GM18505 (cell line): ENCODE measurements around the gene SLC35D3.
"Not testable (repeated sequence)": the region's sequence is repeated elsewhere in the genome, so short reads cannot be mapped to it uniquely, and the experiment has no call there.

ENCODE experiments used
- ATAC-seq: cut with Tn5 transposase; IDR thresholded peaks from one replicate; pipeline ENCODE4 v1.9.1; 2021; ENCODE audit not compliant: unreplicated experiment
- POLR2A ChIP-seq: IDR thresholded peaks from 4 replicates; pipeline ENCODE4 v1.6.1; 2011; ENCODE audit warnings: borderline replicate concordance; ENCODE audit not compliant: insufficient read depth, insufficient read length; ENCODE audit errors: extremely low read depth

Gene SLC35D3

DNA sequence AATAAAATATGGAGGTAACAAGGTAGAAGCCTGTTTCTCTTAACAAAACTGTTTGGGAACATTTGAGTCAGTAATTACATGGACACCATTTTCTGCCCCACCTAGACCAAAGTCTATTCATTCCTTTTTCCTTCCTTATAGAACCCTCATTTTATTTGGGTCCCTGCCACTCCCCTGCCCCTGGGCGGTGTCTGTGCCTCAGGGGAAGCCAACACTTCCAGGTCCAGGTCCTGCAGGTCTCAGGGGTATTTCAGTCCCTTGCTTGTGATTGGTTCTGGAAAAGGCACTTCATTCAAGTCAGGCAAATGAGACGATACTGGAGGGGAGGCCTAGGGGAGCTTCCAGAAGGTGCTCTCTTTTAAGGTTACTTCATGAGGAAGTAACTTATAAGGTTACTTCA lies 42.3 kb downstream of the SLC35D3 start:
- ATAC-seq = no peak
- TF ChIP-seq POLR2A = no peak

DNA sequence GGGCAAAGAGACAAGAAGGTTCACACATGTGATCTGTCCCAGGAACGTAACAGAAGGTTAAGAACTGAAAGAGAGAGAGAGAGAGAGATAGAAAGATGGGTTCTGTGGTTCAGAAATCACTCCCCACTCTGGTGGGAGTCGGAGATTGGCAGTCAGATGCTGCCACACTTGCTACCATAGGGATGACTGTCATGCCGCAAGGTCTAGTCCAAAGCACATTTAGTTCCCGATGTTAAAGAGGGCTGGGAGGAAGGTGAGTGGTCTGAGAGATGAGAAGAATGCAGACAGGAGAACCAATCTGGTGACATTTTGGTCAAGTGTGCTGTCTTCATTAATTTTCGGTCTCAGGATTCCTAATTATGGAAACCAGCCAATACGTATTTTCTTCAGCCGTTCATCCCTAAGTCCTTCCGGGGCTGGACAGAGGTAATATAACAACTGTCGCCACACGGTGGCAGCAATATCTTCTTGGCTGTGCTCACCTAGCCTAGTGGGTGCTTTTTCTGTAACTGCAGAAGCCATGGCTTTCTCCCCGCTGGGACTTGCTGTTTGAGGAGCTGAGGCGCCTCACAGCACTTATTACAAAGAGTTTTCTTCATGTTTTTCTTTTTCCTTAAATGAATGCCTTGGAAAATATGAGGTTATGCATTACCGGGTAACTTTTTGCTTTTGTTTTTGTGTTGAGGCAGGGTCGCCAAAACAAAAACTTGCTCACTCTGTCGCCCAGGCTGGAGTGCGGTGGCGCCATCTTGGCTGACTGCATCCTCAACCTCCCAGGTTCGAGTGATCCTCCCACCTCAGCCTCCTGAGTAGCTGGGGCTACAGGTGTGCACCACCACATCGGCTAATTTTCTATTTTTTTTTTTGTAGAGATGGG lies 46.0 kb downstream of the SLC35D3 start:
- no peak for TF ChIP-seq POLR2A
- no peak for ATAC-seq

DNA sequence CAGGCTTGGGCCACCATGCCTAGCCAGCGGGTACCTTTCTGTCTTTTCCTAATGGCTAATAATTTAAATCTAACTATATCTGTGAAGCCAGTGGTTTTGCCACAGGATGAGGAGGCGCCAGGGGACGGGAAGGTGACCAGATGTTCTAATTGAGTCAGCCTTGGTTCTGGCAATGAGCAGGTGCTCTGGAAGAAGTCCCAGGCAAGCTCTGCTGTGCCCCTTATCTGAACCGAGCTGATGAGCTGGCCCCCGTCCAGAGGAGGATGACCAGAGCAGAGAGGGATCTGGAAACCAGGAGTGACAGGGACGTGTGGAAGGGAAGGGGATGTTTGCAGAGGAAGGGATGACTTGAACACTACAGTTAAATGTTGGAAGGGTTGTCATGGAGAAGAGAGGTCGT lies 46.7 kb downstream of the SLC35D3 start:
- TF ChIP-seq POLR2A = no peak
- ATAC-seq = no peak

DNA sequence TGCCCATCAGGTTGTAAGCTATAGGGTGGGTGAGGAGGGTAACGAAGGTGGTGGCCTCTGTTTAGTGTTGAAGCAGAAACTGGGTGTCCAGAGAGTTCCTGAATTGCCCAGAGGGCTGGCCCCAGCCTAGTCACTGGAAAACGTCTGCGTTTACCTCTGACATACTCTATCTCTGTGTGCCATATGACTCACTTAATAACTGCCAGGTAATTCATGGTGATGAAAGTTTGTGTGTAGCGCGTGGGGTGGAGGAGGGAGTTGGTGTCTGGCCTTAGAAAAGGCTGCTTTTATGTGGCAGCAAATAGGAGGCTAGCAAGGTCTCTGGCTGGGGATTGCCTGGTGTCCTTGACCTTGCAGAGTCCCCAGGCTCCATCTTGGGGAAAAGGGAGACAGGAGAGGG lies 47.3 kb downstream of the SLC35D3 start:
- TF ChIP-seq POLR2A = no peak
- no peak for ATAC-seq

DNA sequence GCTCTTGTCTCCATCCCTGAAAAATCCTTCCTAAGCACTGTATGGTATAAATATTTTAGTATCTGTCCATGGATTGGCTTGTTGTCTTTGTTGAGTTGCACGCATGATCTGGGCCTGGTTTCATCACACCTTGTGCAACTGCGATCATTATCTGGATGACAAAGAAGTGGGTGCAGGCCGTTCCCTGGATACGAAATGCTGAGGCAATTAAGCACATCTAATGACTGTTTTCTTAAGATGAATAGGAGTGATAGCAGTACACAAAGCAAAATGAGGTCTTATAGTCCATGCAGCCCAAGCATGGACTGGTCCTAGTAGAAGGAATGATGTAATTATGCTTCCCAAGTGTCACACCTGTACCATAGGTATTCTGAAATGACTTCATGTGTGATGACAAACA lies 47.8 kb downstream of the SLC35D3 start:
- no peak for ATAC-seq
- TF ChIP-seq POLR2A = no peak

DNA sequence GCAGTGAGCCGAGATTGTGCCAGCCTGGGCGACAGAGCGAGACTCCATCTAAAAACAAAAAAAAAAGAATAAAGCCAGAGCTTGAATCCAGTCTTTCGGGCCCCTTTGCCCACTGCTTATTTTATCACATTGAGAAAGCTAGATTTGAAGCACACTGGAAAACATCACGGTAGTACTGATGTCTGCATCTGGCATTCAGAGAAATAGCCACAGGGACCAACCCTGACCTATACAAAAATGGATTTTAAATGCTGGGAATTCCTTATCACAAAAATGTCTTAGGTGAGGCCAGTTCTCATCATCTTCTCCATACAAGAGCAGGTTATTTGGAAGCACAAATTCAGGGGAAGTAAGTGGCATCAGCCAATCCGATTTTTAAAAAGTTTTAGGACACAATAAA lies 49.5 kb downstream of the SLC35D3 start:
- ATAC-seq = no peak
- TF ChIP-seq POLR2A = no peak

DNA sequence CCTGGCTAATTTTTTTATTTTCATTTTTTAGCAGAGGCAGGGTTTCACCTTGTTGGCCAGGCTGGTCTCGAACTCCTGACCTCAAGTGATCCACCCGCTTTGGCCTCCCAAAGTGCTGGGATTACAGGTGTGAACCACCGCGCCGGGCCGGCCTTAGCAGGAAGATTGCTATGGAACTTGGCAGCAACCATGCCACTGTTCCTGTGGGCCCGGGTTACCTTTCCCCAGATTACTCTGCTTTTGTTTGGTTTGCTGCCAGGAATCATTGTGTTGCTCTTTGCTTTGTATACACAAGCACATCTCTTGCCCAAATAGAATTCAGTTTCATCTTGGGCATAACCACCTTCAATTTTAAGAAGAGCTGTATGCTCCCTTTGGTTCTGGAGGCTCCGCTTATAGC lies 51.7 kb downstream of the SLC35D3 start:
- ATAC-seq = not testable (repeated sequence)
